Measurements from ENCODE around the gene GLB1L3.

GRCh38 chr11:134235399-134235798 is 40.8 kb upstream of the GLB1L3 start:
- TF ChIP-seq CTCF (IDR thresholded peaks at IDR 0.05 in 4 of 5, conservative IDR thresholded peaks at IDR 0.05 in 1 of 5), result no peak
- TF ChIP-seq POLR2A (IDR thresholded peaks at IDR 0.05), result no peak

All from gastrocnemius medialis (tissue), 4 donors.